ENCODE data around the gene CSNK2B. TPM values are rescaled to one million over a fixed set of nuclear protein-coding genes. Genes with fewer than 3 reads are reported as not detected.
A peak's percentile ranks its signal among the peaks of the same experiment; 100 is the strongest.

Gene CSNK2B
- total and polyA plus RNA-seq, 9 of the 15 experiments (the other 6 are each of a cell fraction or from before 2014, with no cell fraction given), result 120 to 1,126 (median 529) TPM

DNA sequence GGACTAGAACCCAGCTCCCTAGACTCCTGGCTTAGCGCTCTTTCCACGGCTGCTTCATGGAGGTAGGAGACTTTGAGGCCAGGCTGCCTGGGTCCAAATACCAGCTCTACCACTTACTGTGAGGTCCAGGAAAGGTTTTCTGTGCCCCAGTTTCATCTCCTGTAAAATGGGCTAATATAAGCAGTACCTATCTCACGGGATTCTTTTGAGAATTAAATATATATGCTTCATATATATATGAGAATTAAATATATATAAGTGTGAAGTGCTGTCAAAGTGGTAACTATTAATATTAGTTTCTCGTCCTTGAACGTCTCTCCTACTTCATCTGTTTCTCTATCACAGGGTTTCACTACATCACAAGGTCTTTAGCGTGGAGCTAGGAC, 25.2 kb downstream of the CSNK2B start (continued):
- TF ChIP-seq FOXJ2 (tag; IDR thresholded peaks at IDR 0.05), result 0 out of 2 replicates have a peak, but pooled peaks have one; percentile 59
- peak; percentile 50; the same call in 1 of the 2 replicates for TF ChIP-seq GABPB1 (CRISPR knock-in tag; IDR thresholded peaks at IDR 0.05)
- TF ChIP-seq, protein P1, sequence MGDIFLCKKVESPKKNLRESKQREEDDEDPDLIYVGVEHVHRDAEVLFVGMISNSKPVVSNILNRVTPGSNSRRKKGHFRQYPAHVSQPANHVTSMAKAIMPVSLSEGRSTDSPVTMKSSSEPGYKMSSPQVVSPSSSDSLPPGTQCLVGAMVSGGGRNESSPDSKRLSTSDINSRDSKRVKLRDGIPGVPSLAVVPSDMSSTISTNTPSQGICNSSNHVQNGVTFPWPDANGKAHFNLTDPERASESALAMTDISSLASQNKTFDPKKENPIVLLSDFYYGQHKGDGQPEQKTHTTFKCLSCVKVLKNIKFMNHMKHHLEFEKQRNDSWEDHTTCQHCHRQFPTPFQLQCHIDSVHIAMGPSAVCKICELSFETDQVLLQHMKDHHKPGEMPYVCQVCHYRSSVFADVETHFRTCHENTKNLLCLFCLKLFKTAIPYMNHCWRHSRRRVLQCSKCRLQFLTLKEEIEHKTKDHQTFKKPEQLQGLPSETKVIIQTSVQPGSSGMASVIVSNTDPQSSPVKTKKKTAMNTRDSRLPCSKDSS (IDR thresholded peaks at IDR 0.05; ENCODE audit: low read depth, partially characterized antibody), result no peak
- TF ChIP-seq TGIF2 (CRISPR knock-in tag; IDR thresholded peaks at IDR 0.05), result no peak
- TF ChIP-seq RBM25 (IDR thresholded peaks at IDR 0.05; ENCODE audit: low read depth, low read length, severe bottlenecking), result peak; percentile 83
- TF ChIP-seq TBL1XR1 (IDR thresholded peaks at IDR 0.05; ENCODE audit: low read length in 2 of 2), result no peak
- TF ChIP-seq FOXK1 (CRISPR knock-in tag; IDR thresholded peaks at IDR 0.05; ENCODE audit: borderline replicate concordance), result 0 out of 2 replicates have a peak, but pooled peaks have one; percentile 21
- TF ChIP-seq MAFF (IDR thresholded peaks at IDR 0.05; ENCODE audit: low read length), result no peak
- TF ChIP-seq, protein P2, sequence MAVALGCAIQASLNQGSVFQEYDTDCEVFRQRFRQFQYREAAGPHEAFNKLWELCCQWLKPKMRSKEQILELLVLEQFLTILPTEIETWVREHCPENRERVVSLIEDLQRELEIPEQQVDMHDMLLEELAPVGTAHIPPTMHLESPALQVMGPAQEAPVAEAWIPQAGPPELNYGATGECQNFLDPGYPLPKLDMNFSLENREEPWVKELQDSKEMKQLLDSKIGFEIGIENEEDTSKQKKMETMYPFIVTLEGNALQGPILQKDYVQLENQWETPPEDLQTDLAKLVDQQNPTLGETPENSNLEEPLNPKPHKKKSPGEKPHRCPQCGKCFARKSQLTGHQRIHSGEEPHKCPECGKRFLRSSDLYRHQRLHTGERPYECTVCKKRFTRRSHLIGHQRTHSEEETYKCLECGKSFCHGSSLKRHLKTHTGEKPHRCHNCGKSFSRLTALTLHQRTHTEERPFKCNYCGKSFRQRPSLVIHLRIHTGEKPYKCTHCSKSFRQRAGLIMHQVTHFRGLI (CRISPR knock-in tag; IDR thresholded peaks at IDR 0.05), result no peak
- 0 out of 2 replicates have a peak, but pooled peaks have one; percentile 46 for TF ChIP-seq PTTG1 (tag; IDR thresholded peaks at IDR 0.05; ENCODE audit: low read depth)
- no peak for TF ChIP-seq SAFB (IDR thresholded peaks at IDR 0.05; ENCODE audit: borderline replicate concordance, low read depth, low read length)
- TF ChIP-seq PHF21A (IDR thresholded peaks at IDR 0.05; ENCODE audit: borderline replicate concordance, low read depth), result no peak
- TF ChIP-seq, protein P3, sequence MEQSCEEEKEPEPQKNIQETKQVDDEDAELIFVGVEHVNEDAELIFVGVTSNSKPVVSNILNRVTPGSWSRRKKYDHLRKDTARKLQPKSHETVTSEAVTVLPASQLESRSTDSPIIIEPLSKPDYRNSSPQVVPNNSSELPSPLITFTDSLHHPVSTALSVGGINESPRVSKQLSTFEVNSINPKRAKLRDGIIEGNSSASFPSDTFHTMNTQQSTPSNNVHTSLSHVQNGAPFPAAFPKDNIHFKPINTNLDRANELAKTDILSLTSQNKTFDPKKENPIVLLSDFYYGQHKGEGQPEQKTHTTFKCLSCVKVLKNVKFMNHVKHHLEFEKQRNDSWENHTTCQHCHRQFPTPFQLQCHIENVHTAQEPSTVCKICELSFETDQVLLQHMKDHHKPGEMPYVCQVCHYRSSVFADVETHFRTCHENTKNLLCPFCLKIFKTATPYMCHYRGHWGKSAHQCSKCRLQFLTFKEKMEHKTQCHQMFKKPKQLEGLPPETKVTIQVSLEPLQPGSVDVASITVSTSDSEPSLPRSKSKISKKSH (CRISPR knock-in tag; IDR thresholded peaks at IDR 0.05), result no peak
- TF ChIP-seq, protein P4, sequence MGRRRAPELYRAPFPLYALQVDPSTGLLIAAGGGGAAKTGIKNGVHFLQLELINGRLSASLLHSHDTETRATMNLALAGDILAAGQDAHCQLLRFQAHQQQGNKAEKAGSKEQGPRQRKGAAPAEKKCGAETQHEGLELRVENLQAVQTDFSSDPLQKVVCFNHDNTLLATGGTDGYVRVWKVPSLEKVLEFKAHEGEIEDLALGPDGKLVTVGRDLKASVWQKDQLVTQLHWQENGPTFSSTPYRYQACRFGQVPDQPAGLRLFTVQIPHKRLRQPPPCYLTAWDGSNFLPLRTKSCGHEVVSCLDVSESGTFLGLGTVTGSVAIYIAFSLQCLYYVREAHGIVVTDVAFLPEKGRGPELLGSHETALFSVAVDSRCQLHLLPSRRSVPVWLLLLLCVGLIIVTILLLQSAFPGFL (CRISPR knock-in tag; IDR thresholded peaks at IDR 0.05), result 0 out of 2 replicates have a peak, but pooled peaks have one; percentile 17
- TF ChIP-seq, protein P5, sequence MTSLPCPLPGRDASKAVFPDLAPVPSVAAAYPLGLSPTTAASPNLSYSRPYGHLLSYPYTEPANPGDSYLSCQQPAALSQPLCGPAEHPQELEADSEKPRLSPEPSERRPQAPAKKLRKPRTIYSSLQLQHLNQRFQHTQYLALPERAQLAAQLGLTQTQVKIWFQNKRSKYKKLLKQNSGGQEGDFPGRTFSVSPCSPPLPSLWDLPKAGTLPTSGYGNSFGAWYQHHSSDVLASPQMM (CRISPR knock-in tag; IDR thresholded peaks at IDR 0.05), result no peak
- TF ChIP-seq, protein P6, sequence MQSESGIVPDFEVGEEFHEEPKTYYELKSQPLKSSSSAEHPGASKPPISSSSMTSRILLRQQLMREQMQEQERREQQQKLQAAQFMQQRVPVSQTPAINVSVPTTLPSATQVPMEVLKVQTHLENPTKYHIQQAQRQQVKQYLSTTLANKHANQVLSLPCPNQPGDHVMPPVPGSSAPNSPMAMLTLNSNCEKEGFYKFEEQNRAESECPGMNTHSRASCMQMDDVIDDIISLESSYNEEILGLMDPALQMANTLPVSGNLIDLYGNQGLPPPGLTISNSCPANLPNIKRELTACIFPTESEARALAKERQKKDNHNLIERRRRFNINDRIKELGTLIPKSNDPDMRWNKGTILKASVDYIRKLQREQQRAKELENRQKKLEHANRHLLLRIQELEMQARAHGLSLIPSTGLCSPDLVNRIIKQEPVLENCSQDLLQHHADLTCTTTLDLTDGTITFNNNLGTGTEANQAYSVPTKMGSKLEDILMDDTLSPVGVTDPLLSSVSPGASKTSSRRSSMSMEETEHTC (IDR thresholded peaks at IDR 0.05), result no peak
- TF ChIP-seq CHCHD3 (CRISPR knock-in tag; IDR thresholded peaks at IDR 0.05), result no peak
- peak; percentile 14; the same call in 1 of the 2 replicates for TF ChIP-seq HDGF (IDR thresholded peaks at IDR 0.05)
- TF ChIP-seq HDAC1 (IDR thresholded peaks at IDR 0.05), result no peak
- TF ChIP-seq NR2C1 (IDR thresholded peaks at IDR 0.05), result no peak
- TF ChIP-seq NR2C1 (tag; IDR thresholded peaks at IDR 0.05), result peak; percentile 23; the same call in 1 of the 2 replicates
